NT2/D1 (cell line): Measurements from ENCODE around the gene AHCTF1.
"Not testable (repeated sequence)": the region's sequence is repeated elsewhere in the genome, so short reads cannot be mapped to it uniquely, and the experiment has no call there.

ENCODE experiments used
- SUZ12 ChIP-seq: IDR thresholded peaks from 2 replicates; pipeline ENCODE4 v1.6.1; 2011; ENCODE audit not compliant: insufficient read length, insufficient read depth; ENCODE audit errors: extremely low read depth
- YY1 ChIP-seq: IDR thresholded peaks from 2 replicates; pipeline ENCODE4 v1.6.1; 2011; ENCODE audit not compliant: insufficient read length, insufficient read depth
- ZNF274 ChIP-seq: IDR thresholded peaks from 2 replicates; pipeline ENCODE4 v1.6.1; 2011; ENCODE audit warnings: mild to moderate bottlenecking, low read depth, low read length

DNA sequence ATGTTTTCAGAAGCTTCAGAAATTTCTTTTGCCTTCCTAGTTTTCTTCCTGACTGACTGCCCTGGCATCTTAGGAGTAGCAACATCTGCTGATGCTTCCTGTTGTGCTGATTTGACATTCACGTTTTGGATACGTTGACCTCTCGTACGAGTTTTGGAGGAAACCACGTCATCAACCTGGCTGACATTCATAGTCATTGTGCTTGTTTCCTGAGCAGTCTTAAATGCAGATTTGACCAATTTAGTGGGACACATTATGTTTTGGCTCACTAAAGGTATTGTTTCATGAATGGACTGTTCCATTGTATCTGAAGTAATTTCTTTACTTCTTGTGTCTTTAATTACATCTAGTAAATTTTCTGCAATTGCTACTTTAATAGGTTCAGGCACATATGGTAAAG lies 81.1 kb downstream of the AHCTF1 start:
- TF ChIP-seq SUZ12, ZNF274, YY1: not testable (repeated sequence)
